Esophagus squamous epithelium (tissue), 4 donors: Measurements from ENCODE around the gene DGUOK.

Experiments used
- CTCF ChIP-seq, 6 experiments: fragments of 450-650 bp in 4 of 6; fragments of 200-600 bp in 2 of 6; sonication (generic) in 2 of 6; IDR thresholded peaks; one replicate each; pipeline ENCODE4 v1.5.1; 2016 to 2019; ENCODE audit warnings: antibody characterized with exemption in 6 of 6, mild to moderate bottlenecking in 4 of 6, moderate library complexity in 4 of 6
- POLR2A ChIP-seq, 4 donors: fragments of 450-650 bp; IDR thresholded peaks; one replicate each; pipeline ENCODE4 v1.6.1; 2017; ENCODE audit warnings: antibody characterized with exemption in 4 of 4, mild to moderate bottlenecking in 4 of 4, moderate library complexity in 3 of 4

- TF ChIP-seq POLR2A (IDR thresholded peaks at IDR 0.05) (no peak), CTCF (IDR thresholded peaks at IDR 0.05) (no peak)
Measured at GRCh38 chr2:73976803-73977202, 50.1 kb downstream of the DGUOK start.
